GM10248 (cell line): ENCODE results near the gene CFAP119.

ENCODE experiments used
- CTCF ChIA-PET: fragments of 300-600 bp; sonication (Branson Sonifier 250); formaldehyde crosslinking; extraction: SDS; loops from one replicate; lab custom pipeline; 2021; ENCODE audit warnings: antibody characterized with exemption; lab: Yijun Ruan, JAX
- POLR2A ChIA-PET: fragments of 350-650 bp; sonication (Branson Sonifier 250); formaldehyde crosslinking; extraction: SDS; loops from one replicate; lab custom pipeline; 2020; ENCODE audit warnings: antibody characterized with exemption; lab: Yijun Ruan, JAX
- DNase-seq: peaks from one replicate; pipeline ENCODE4 v3.0.0; 2012; ENCODE audit errors: extremely low spot score
- CTCF ChIP-seq: IDR thresholded peaks from 2 replicates; pipeline ENCODE4 v1.5.1; 2012; ENCODE audit warnings: mild to moderate bottlenecking, low read depth; ENCODE audit errors: extremely low read depth, missing control alignments, control extremely low read depth

Gene CFAP119

GRCh38 chr16:30755955-30756780 lies 5.7 kb downstream of the CFAP119 start:
- CTCF ChIA-PET = no interaction called here
- TF ChIP-seq CTCF = no peak
- DNase-seq = no peak
- POLR2A ChIA-PET = no interaction called here

GRCh38 chr16:30753596-30753995 lies 8.3 kb downstream of the CFAP119 start:
- no peak for TF ChIP-seq CTCF
- ChIA-PET POLR2A (no interaction called here), CTCF (interaction anchor here (1.0 kb wide), 1 partner anchor 21 kb away, joined by 5 read pairs; no protein-coding TSS in a partner anchor)
- DNase-seq = no peak

- no peak for TF ChIP-seq CTCF
- ChIA-PET POLR2A (no interaction called here), CTCF (interaction anchor here (0.8 to 1.7 kb wide), 5 partner anchors 9 to 104 kb away, joined by 3 to 6 read pairs (median 3); no protein-coding TSS in a partner anchor)
- DNase-seq = no peak
These were observed 10.9 kb downstream of the CFAP119 start for GRCh38 chr16:30750876-30751465.

- no peak for DNase-seq
- CTCF ChIA-PET = interaction anchor here (0.8 to 1.8 kb wide), 5 partner anchors 9 to 105 kb away, joined by 3 read pairs; no protein-coding TSS in a partner anchor
- no peak for TF ChIP-seq CTCF
- POLR2A ChIA-PET = no interaction called here
These were observed 11.7 kb downstream of the CFAP119 start for GRCh38 chr16:30750201-30750600.

- DNase-seq = peak; percentile 56
- CTCF ChIA-PET = interaction anchor here (1.0 to 2.0 kb wide), 8 partner anchors 11 to 193 kb away, joined by 3 to 7 read pairs (median 3); no protein-coding TSS in a partner anchor
- TF ChIP-seq CTCF = no peak
- POLR2A ChIA-PET = interaction anchor here (0.6 to 1.6 kb wide), 4 partner anchors 11 to 85 kb away, joined by 3 to 7 read pairs (median 4); no protein-coding TSS in a partner anchor
These were observed 13.0 kb downstream of the CFAP119 start for GRCh38 chr16:30748634-30749445.
